Right lobe of liver (tissue), 4 donors: Measurements from ENCODE around the gene CD9.

Source experiments
- CTCF ChIP-seq, 4 donors: fragments of 200-600 bp in 3 of 4; fragments of 450-650 bp in 1 of 4; IDR thresholded peaks; one replicate each; pipeline versions ENCODE4 v1.5.1 to v1.8.0; 2016 to 2022; ENCODE audit warnings: antibody characterized with exemption in 4 of 4, mild to moderate bottlenecking in 2 of 4
- POLR2A ChIP-seq: fragments of 450-650 bp; IDR thresholded peaks from one replicate; pipeline ENCODE4 v1.6.1; 2017; ENCODE audit warnings: antibody characterized with exemption, mild to moderate bottlenecking
- donor health status: DM: no; HTN: no; CAD: no.
- donor health status: DM: no; HTN: no; CAD: no.
- donor health status: DM: no; HTN: yes; CAD: no.

GRCh38 chr12:6172086-6172485 is 28.1 kb upstream of the CD9 start:
- no peak for TF ChIP-seq CTCF (IDR thresholded peaks at IDR 0.05)
- no peak for TF ChIP-seq POLR2A
